Neural progenitor cell (in vitro differentiated cells): Measurements from ENCODE around the gene KRTAP15-1. TPM values are rescaled to one million over a fixed set of nuclear protein-coding genes. Genes with fewer than 3 reads are reported as not detected.

Experiments
- DNase-seq: peaks from one replicate; pipeline ENCODE4 v3.0.0-alpha.2; 2016; ENCODE audit warnings: low spot score
- H2AFZ ChIP-seq: fragments of 200-600 bp; sonication (generic); replicated peaks from 2 replicates; pipeline ENCODE4 v1.6.1; 2016; ENCODE audit warnings: antibody characterized with exemption
- H3F3A ChIP-seq: fragments of 200-600 bp; sonication (generic); 2 replicates; pipeline ENCODE4 v1.6.1; 2016; ENCODE audit warnings: antibody characterized with exemption, low read depth
- H3K27ac ChIP-seq: fragments of 200-600 bp; sonication (generic); 2 replicates; pipeline ENCODE4 v1.5.1; 2016; ENCODE audit warnings: mild to moderate bottlenecking
- H3K27me3 ChIP-seq: fragments of 200-600 bp; sonication (generic); 2 replicates; pipeline ENCODE4 v1.6.1; 2016; ENCODE audit warnings: mild to moderate bottlenecking, moderate library complexity
- H3K36me3 ChIP-seq: fragments of 200-600 bp; sonication (generic); 2 replicates; pipeline ENCODE4 v1.5.1; 2016
- H3K4me1 ChIP-seq: fragments of 200-600 bp; sonication (generic); 2 replicates; pipeline ENCODE4 v1.6.1; 2016; ENCODE audit warnings: mixed run types
- H3K4me2 ChIP-seq: fragments of 200-600 bp; sonication (generic); 2 replicates; pipeline ENCODE4 v1.6.1; 2016
- H3K4me3 ChIP-seq: fragments of 200-600 bp; sonication (generic); 2 replicates; pipeline ENCODE4 v1.5.1; 2016
- H3K79me2 ChIP-seq: fragments of 200-600 bp; sonication (generic); 2 replicates; pipeline ENCODE4 v1.6.1; 2016; ENCODE audit warnings: low read depth
- H3K9ac ChIP-seq: fragments of 200-600 bp; sonication (generic); 2 replicates; pipeline ENCODE4 v1.6.1; 2016
- H3K9me3 ChIP-seq: fragments of 200-600 bp; sonication (generic); 2 replicates; pipeline ENCODE4 v1.5.1; 2016; ENCODE audit warnings: low read depth
- H4K20me1 ChIP-seq: fragments of 200-600 bp; sonication (generic); 2 replicates; pipeline ENCODE4 v1.6.1; 2016; ENCODE audit warnings: low read depth
- H3K27ac Mint-ChIP-seq: 3 replicates; pipeline ENCODE4 v1.8.0; 2021; ENCODE audit warnings: mixed read lengths
- H3K27me3 Mint-ChIP-seq: 2 replicates; pipeline ENCODE4 v1.8.0; 2022; ENCODE audit warnings: low read depth, mild to moderate bottlenecking, inconsistent platforms, moderate library complexity, mixed read lengths; ENCODE audit not compliant: insufficient read depth
- H3K36me3 Mint-ChIP-seq: 3 replicates; pipeline ENCODE4 v1.8.0; 2021; ENCODE audit warnings: mixed read lengths
- H3K4me1 Mint-ChIP-seq: 3 replicates; pipeline ENCODE4 v1.8.0; 2021; ENCODE audit warnings: mixed read lengths
- H3K4me3 Mint-ChIP-seq: 3 replicates; pipeline ENCODE4 v1.8.0; 2021; ENCODE audit warnings: mild to moderate bottlenecking, moderate library complexity, mixed read lengths
- H3K9me3 Mint-ChIP-seq: 3 replicates; pipeline ENCODE4 v1.8.0; 2020; ENCODE audit warnings: mixed read lengths
- EZH2 ChIP-seq: fragments of 200-600 bp; sonication (generic); IDR thresholded peaks from 2 replicates; pipeline ENCODE4 v1.6.1; 2017; ENCODE audit warnings: antibody characterized with exemption, mild to moderate bottlenecking, moderate library complexity
- EZH2phosphoT487 ChIP-seq: fragments of 200-600 bp; sonication (generic); IDR thresholded peaks from 2 replicates; pipeline ENCODE4 v1.6.1; 2017; ENCODE audit warnings: antibody characterized with exemption
- total RNA-seq: library from RNA; depleted of rRNA; stranded (reverse); fragments of >200 nt; gene quantifications from 2 replicates; pipeline ENCODE4 v1.2.3, GENCODE V29; 2015; ENCODE audit warnings: low replicate concordance
- TF ChIP-seq, protein P1 (sequence below): fragments of 200-600 bp; sonication (generic); IDR thresholded peaks from 2 replicates; pipeline ENCODE4 v1.5.1; 2017; ENCODE audit warnings: antibody characterized with exemption, mild to moderate bottlenecking

KRTAP15-1 gene
- total RNA-seq, 1 donor from 2014 or later = not detected

DNA sequence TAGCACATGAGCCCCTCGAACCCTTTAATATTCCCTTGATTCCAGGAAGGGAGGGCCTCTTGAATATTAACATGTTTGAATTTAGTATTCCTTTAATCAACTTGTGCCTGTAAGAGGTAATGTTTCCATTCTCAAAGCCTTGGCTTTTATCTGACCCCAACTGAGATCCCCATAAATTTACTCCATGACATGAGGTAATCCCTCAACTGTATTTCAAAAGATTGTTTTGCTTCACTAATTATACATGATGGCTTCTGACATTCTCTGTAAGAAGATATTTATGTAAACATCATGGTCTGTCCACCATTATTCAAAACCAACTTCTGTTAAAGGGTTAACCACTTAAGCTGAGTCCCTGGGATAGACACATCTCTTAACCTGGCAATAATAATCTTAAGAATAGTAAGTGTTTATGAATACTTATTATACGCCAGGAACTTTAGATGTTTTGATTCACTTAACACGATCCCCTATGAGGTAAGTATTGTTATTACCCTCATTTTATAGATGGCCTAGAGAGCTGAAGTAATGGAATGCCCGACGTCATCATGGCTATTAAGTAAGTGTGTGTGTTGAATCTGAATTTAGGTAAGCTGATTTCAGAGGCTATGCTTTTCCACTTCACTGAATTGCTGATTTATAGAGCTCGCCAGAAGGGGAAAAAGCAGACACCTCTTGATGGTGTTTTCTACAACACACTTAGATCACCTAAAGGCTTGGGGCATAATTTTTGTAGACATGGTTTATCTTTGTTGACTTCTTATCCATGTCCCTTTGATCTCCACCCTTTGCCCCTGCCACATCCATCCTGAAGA lies 29.0 kb downstream of the KRTAP15-1 start:
- TF ChIP-seq, protein P1, sequence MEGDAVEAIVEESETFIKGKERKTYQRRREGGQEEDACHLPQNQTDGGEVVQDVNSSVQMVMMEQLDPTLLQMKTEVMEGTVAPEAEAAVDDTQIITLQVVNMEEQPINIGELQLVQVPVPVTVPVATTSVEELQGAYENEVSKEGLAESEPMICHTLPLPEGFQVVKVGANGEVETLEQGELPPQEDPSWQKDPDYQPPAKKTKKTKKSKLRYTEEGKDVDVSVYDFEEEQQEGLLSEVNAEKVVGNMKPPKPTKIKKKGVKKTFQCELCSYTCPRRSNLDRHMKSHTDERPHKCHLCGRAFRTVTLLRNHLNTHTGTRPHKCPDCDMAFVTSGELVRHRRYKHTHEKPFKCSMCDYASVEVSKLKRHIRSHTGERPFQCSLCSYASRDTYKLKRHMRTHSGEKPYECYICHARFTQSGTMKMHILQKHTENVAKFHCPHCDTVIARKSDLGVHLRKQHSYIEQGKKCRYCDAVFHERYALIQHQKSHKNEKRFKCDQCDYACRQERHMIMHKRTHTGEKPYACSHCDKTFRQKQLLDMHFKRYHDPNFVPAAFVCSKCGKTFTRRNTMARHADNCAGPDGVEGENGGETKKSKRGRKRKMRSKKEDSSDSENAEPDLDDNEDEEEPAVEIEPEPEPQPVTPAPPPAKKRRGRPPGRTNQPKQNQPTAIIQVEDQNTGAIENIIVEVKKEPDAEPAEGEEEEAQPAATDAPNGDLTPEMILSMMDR = no peak
- no peak for TF ChIP-seq EZH2
- TF ChIP-seq EZH2phosphoT487 = no peak
- DNase-seq = no peak
- no peak overlapping the region for H3K4me3 ChIP-seq
- H3K27ac ChIP-seq = no peak overlapping the region
- H3K27ac Mint-ChIP-seq = peak overlapping the region; percentile 13
- H3K79me2 ChIP-seq = no peaks in the 10 kb centered on the region
- no peaks in the 10 kb centered on the region for H3K4me1 ChIP-seq
- H4K20me1 ChIP-seq = no peaks in the 10 kb centered on the region
- no peak overlapping the region for H3K9ac ChIP-seq
- H2AFZ ChIP-seq = no peak overlapping the region
- H3K4me3 Mint-ChIP-seq = no peak overlapping the region
- no peaks in the 10 kb centered on the region for H3K9me3 Mint-ChIP-seq
- no peaks in the 10 kb centered on the region for H3K4me1 Mint-ChIP-seq
- no peaks in the 10 kb centered on the region for H3F3A ChIP-seq
- no peaks in the 10 kb centered on the region for H3K27me3 Mint-ChIP-seq
- H3K27me3 ChIP-seq = no peaks in the 10 kb centered on the region
- no peaks in the 10 kb centered on the region for H3K36me3 Mint-ChIP-seq
- no peaks in the 10 kb centered on the region for H3K36me3 ChIP-seq
- H3K9me3 ChIP-seq = no peaks in the 10 kb centered on the region
- no peak overlapping the region for H3K4me2 ChIP-seq

DNA sequence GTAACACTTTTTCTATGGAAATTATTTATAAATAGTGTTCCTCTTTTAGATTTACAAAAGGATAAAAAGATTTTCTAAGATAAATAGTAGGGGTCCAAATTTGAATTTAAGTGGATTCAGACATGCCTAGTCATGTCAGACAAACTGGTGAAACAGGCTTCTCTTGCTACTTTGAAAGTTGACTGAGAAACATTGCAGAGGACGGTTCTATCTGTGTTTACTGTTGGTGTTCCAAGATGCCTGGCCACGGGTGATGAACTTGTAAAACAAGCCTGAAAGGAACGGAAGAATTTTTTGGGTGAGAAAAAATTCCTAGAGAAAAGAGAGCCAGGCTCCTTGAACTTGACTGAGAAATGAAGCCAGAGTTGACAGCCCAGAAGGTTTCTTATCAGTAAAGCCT lies 37.9 kb downstream of the KRTAP15-1 start:
- H3K27me3 Mint-ChIP-seq = no peaks in the 10 kb centered on the region
- H3K9me3 ChIP-seq = no peaks in the 10 kb centered on the region
- H3K4me1 Mint-ChIP-seq = no peaks in the 10 kb centered on the region
- no peaks in the 10 kb centered on the region for H4K20me1 ChIP-seq
- H3K4me1 ChIP-seq = peaks cover 1% of the 10 kb centered on the region
- H3K4me2 ChIP-seq = no peak overlapping the region
- H3K27ac Mint-ChIP-seq = no peak overlapping the region
- H3F3A ChIP-seq = no peaks in the 10 kb centered on the region
- no peak for DNase-seq
- TF ChIP-seq EZH2 = no peak
- TF ChIP-seq EZH2phosphoT487 = no peak
- TF ChIP-seq, protein P1 = no peak
- H3K36me3 Mint-ChIP-seq = no peaks in the 10 kb centered on the region
- H3K9ac ChIP-seq = no peak overlapping the region
- H3K27me3 ChIP-seq = no peaks in the 10 kb centered on the region
- H3K4me3 Mint-ChIP-seq = no peak overlapping the region
- H3K36me3 ChIP-seq = no peaks in the 10 kb centered on the region
- no peak overlapping the region for H3K27ac ChIP-seq
- H2AFZ ChIP-seq = no peak overlapping the region
- no peaks in the 10 kb centered on the region for H3K79me2 ChIP-seq
- no peaks in the 10 kb centered on the region for H3K9me3 Mint-ChIP-seq
- no peak overlapping the region for H3K4me3 ChIP-seq

DNA sequence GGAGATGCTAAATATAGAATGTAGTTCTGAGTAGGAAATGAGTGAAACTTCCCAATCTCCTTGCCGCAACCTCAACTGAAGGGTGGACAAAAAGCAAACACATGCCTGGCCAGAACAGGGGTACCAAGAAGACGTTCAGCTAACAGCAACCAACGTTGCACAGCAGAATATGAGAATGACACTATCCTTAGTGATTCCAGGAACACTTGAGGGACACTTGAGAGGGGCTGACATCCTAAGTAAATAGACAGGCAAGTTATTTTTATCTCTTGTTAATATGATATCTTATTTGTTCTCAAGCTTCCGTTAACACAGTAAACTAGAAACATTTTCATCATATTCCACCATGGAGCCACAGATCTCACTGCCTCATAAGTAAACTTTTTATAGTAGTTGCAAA lies 39.2 kb downstream of the KRTAP15-1 start:
- Histone ChIP-seq H3K4me1 (peaks cover 7% of the 10 kb centered on the region), H3K9ac (no peak overlapping the region), H2AFZ (no peak overlapping the region), H3F3A (no peaks in the 10 kb centered on the region), H3K4me2 (no peak overlapping the region), H3K36me3 (no peaks in the 10 kb centered on the region), H3K27me3 (no peaks in the 10 kb centered on the region), H4K20me1 (no peaks in the 10 kb centered on the region), H3K4me3 (no peak overlapping the region), H3K9me3 (no peaks in the 10 kb centered on the region), H3K27ac (no peak overlapping the region), H3K79me2 (no peaks in the 10 kb centered on the region)
- Mint-ChIP-seq H3K9me3 (no peaks in the 10 kb centered on the region), H3K36me3 (no peaks in the 10 kb centered on the region), H3K27me3 (no peaks in the 10 kb centered on the region), H3K4me1 (peaks cover 3% of the 10 kb centered on the region), H3K27ac (no peak overlapping the region), H3K4me3 (no peak overlapping the region)
- DNase-seq = no peak
- TF ChIP-seq EZH2 (no peak), EZH2phosphoT487 (no peak)
- TF ChIP-seq, protein P1 = no peak
